Ureter (tissue), 1 donor: ENCODE measurements around the gene MRPS25. TPM values are rescaled to one million over a fixed set of nuclear protein-coding genes. Genes with fewer than 3 reads are reported as not detected.

Experiments used
- DNase-seq: peaks from one replicate; pipeline ENCODE4 v3.0.0-alpha.2; 2020; ENCODE audit warnings: low spot score
- total RNA-seq: library from RNA; stranded (reverse); gene quantifications from one replicate; pipeline ENCODE4 v1.2.4, GENCODE V29; 2023
- donor health status: DM: yes; HTN: yes; CAD: no.

Gene MRPS25
- total RNA-seq: 99.3 TPM

GRCh38 chr3:15064835-15065549 lies at the start of gene MRPS25:
TSS of gene MRPS25 (minus strand) at chr3:15065315. CDS start at chr3:15065194, 121 bp downstream.
- peak; percentile 91 for DNase-seq

- DNase-seq: no peak
These were observed 48.8 kb upstream of the MRPS25 start for GRCh38 chr3:15113884-15114283.

DNA sequence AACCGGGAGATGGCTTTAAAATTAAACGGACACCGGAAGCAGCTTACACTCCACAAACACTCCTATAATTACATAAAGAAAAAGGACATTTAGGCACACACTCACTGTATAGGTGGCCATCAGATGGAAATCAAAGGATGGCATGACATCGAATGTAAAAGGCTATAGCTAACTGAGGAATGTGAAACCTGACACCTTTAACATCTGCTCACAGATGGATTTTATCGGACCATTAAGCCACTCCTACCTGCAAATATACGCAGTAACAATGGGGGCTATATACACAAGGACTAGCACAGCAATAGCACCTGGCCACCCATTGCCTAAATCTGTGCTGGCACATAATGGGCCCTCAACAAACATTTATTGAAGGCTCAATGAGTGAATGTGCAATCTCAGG lies 48.4 kb upstream of the MRPS25 start:
- no peak for DNase-seq

DNA sequence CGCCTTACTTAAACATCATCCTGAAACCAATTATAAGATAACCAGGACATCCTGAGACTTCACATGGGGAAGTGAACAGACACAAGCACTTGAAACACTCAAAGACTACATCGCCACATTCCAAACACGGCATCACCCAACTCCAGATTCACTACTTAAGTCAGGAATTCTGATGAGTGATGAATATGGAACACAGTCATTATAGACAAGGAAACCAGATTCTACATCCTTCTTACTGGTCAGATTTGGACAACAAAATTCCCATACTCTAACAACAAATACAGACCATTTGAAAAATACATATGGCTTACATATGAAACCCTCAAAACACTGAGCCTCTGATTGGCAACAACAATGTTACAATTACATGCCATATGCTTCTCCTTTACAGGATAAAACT lies 46.9 kb upstream of the MRPS25 start:
- no peak for DNase-seq

DNA sequence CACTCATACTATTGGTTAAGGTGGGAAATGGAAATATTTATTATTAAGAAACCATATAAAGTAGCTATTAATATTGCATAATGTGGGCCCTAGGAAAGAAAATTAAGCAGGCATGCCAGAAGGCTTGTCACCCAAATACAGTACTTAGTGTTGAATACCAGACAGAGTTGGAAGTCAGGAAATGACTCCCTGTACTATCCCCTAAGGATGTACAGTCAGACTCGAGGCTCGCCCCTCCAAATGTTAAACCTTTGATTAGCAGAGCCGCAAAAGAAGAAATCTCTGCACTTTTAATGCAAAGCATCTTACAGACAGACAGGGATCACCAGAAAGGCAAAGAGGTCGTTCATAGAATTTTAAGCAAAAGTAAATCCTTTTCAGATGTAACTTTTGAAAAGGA lies 45.1 kb upstream of the MRPS25 start:
- DNase-seq: no peak

GRCh38 chr3:15108869-15109268 lies 43.8 kb upstream of the MRPS25 start:
- no peak for DNase-seq

GRCh38 chr3:15108082-15108545 lies 43.0 kb upstream of the MRPS25 start:
- peak; percentile 74 for DNase-seq

- no peak for DNase-seq
These were observed 42.2 kb upstream of the MRPS25 start for GRCh38 chr3:15107075-15107947.

DNA sequence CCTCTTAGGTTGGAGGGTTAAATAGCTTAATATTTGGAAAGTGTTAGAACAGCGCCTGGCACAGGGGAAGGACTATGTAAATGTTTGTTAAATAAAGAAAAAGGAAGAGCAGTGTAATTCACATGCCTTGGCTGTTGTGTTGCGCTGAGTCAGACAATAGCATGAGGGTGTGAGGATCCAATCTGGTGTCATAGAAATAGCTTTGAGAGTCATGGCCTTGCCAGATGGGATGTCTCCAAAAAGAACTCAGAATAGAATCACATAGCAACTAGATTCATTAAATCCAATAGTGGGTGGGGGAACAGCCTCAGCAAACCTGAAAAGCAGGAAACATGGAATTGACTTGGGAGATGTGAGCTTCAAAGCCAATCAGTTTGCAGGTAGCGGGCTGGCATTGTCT lies 37.7 kb upstream of the MRPS25 start:
- no peak for DNase-seq

DNA sequence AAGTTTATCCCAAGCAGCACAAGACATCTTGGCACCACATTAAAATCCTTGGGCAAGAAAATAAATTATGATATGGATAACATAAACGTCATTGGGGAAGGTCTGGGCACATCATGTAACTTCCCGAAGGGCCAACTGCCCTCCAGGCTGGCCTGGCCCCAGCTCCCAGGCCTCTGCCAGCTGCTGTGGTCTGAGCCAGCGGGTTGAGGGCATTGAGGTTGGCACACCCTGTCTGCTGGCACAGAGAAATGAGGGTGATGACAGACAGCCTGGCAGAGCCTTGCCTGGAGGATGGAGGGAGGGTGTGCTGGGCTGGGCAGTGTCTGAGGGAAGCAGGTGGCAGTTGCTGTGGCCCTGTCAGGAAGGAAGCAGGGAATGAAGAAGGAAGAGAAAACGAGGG lies 37.1 kb upstream of the MRPS25 start:
- DNase-seq: peak; percentile 73

- no peak for DNase-seq
These were observed 34.4 kb upstream of the MRPS25 start for GRCh38 chr3:15099364-15100098.

DNA sequence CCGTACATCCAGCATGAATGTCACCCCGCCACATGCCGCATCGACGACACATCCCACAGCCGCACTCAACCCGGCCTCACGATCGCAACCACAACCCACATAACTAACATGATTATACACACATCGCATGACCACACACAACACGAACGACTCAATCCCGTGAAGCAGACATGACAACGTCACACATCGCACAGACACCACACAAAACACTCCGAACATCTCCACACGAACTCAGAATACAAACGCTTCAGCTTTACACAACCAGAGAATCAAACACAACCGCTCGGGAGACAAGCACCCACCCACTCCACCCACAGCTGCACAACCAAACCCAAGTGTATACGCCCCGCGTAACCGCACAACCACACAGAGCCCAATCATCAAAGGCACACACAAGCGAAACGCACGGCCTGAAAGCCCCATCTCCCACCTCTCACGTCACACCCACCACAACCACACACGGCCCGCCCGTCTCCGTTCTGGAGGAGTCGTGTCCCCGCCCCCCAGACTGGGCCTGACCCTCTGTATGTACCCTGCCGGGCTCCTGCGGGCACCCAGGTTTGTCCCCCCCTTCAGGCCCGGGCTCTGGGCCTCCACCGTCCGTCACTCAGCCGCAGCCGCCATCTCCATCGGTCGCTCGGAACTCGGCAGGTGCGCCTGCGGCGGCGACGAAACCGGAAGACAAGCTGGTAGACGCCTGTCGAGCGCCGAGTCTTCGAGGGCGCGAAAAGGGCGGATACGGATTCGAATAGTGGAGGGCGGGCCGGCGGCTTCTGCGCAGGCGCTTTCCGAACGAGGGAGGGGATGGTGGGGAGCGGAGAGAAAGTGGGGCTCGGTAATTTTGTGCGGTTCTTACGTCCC lies 33.6 kb upstream of the MRPS25 start, which contains the start of gene RBSN:
Gene RBSN (minus strand): TSS at position 646 of the 861 bp plus-strand sequence. CDS start 3,028 bp downstream, outside the sequence.
- peak; percentile 94 for DNase-seq

DNA sequence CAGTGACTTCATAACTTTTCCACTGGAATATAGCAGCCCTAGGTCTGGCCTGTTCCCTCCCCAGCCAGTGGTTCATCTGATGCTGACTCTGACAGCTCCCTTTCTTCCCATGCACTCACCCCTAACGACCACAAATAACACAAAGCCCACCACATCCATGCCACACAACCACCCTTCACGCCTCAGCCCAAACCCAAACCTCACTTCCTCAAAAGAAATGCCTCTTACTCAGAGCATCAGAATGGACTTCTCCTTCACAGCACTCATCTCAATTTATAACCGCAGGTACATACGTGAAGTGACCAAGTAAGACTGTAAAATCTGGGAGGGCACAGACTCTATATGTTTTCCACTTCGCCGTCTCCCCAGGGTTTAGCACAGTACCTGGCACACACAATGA lies 32.8 kb upstream of the MRPS25 start:
- no peak for DNase-seq

DNA sequence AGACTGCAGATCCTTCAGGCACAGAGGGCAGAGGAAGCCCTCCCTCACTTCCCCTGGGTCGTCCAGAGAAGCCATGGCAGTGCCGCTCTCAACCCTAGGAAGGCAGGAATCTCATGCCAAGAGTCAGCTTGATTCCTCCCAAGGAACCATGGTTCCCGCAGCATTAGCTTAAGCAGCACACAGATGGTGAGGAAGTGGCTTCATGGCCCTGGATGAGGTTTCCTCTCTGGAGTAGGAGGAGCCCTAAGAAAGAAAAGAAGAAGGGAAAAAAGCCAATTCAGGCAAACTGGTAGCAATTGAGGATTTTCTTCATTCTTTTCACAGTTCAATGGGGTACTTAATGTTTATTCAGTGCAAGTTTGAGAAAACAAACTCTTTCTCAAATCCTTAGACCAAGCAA lies 30.9 kb upstream of the MRPS25 start:
- DNase-seq: no peak

DNA sequence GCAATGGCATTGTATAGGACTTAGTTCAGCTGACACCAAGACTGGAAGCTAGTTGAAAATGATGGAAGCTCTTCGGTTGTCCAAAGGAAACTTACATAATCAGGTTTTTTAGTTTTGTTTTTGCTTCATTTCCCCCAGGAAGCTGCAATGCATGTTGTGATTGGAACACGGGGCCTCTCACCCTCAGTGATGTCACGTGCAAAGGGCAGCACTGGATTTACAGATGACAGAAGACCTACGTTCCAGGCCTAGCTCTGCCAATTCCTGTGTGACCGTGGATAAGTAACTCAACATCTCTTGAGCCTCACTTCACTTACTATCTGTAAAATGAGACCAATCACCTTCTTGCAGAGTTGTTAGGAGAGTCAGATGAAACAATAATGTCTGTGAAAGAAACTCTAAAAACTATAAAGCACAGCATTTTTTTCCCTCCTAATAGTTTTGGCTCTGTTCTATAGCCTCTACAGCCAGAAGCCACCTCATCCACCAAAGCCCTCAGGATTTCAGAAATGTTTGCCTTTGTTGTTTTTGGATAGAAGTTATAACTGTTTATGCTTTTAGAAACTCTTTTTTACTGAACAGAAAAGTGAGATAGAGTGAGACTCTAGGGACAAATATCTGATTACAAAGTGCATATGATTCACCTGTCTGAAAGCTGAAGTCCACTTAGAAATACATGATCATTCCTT lies 29.2 kb upstream of the MRPS25 start:
- no peak for DNase-seq

- DNase-seq: no peak
These were observed 27.6 kb upstream of the MRPS25 start for GRCh38 chr3:15092686-15093085.

DNA sequence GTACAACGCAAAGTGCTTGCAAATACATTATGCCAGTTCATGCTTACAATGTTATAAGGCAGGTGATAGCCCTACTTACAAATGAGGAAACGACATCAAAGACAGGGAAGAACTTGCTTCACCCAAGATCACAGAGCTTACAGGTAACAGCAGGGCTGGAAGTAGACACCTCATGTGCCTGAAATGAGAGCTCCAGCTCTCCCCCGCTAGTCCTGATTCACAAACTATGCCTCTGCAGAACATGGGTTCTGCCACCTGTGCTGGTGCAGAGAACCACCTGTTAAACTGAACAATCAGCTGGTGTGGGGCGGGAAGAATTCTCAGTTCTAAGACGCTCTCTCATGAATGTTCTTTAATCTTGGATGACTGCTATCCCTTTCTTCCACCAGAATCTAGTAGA lies 26.5 kb upstream of the MRPS25 start:
- no peak for DNase-seq

DNA sequence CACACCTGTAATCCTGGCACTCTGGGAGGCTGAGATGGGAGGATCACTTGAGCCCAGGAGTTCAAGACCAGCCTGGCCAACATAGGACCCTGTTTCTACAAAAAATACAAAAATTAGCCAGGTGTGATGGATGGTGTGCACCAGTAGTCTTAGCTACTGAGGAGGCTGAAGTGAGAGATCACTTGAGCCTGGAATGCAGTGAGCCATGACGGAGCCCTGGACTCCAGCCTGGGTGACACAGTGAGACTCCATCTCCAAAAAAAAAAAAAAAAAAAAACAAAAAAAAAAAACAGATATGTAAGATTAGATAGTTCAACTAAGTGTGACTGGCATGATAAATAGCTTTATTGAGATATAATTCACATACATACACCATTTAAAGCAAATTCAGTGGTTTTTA lies 24.1 kb upstream of the MRPS25 start:
- no peak for DNase-seq

DNA sequence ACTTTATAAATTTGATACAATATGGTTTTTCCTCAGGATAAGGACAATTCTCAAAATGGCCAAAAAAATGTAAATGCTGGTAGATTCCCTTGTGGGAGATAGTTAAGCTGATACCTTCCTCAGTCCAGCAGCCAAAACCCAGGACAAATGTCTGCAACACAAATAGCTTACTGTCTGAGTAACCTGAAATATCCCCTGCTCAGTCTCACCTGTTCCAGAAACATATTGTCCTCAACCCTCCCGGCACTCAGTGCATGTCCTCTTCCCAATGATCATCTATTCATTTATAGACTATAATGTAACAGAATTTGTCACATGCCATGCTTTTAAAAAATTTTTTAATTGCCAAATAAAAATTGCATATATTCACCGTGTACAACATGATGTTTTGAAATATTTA lies 21.6 kb upstream of the MRPS25 start:
- no peak for DNase-seq

- DNase-seq: no peak
These were observed 21.1 kb upstream of the MRPS25 start for GRCh38 chr3:15086263-15086662.

GRCh38 chr3:15083252-15083651 lies 18.1 kb upstream of the MRPS25 start:
- DNase-seq: no peak
